H1 (cell line): ENCODE results near the gene SNX6. TPM values are rescaled to one million over a fixed set of nuclear protein-coding genes. Genes with fewer than 3 reads are reported as not detected.

ENCODE experiments used
- CTCF ChIA-PET: fragments of 300-600 bp; sonication (Branson Sonifier 250); formaldehyde crosslinking; loops from one replicate; lab custom pipeline; 2021; ENCODE audit not compliant: partially characterized antibody; lab: Charles Lee
- POLR2A ChIA-PET: fragments of 300-600 bp; sonication (Branson Sonifier 250); formaldehyde crosslinking; loops from one replicate; lab custom pipeline; 2021; ENCODE audit warnings: inconsistent platforms; ENCODE audit not compliant: partially characterized antibody; lab: Charles Lee
- DNase-seq, 2 experiments: peaks; one replicate each; pipeline versions ENCODE4 v3.0.0 to v3.0.0-alpha.2; 2010 to 2022; ENCODE audit warnings: low spot score in 2 of 2, low read depth in 1 of 2, mixed read lengths in 1 of 2
- FAIRE-seq: peaks from 2 replicates; lab custom pipeline; 2011; peaks lifted over from hg19 to GRCh38; lab: Jason Lieb, UNC
- H2AFZ ChIP-seq: 2 replicates; pipeline ENCODE4 v1.8.1; 2012; ENCODE audit warnings: low read length, inconsistent platforms
- H2AK5ac ChIP-seq: 2 replicates; pipeline ENCODE4 v1.6.1; 2013; ENCODE audit warnings: low read depth, low read length
- H2BK120ac ChIP-seq: replicated peaks from 2 replicates; pipeline ENCODE3; 2013; ENCODE audit warnings: low read depth, low read length, inconsistent platforms
- H2BK12ac ChIP-seq: 2 replicates; pipeline ENCODE4 v1.6.1; 2013; ENCODE audit warnings: low read depth, low read length
- H2BK15ac ChIP-seq: 2 replicates; pipeline ENCODE4 v1.6.1; 2013; ENCODE audit warnings: low read length
- H2BK20ac ChIP-seq: 2 replicates; pipeline ENCODE4 v1.6.1; 2013; ENCODE audit warnings: low read length
- H2BK5ac ChIP-seq: 2 replicates; pipeline ENCODE4 v1.6.1; 2013; ENCODE audit warnings: low read depth, low read length
- H3K14ac ChIP-seq: 2 replicates; pipeline ENCODE4 v1.6.1; 2013; ENCODE audit warnings: inconsistent platforms; ENCODE audit not compliant: insufficient read length
- H3K18ac ChIP-seq: 2 replicates; pipeline ENCODE4 v1.6.1; 2013; ENCODE audit warnings: low read length; ENCODE audit errors: extremely low read depth
- H3K23ac ChIP-seq: 2 replicates; pipeline ENCODE4 v1.6.1; 2013; ENCODE audit warnings: inconsistent platforms; ENCODE audit not compliant: insufficient read length
- H3K23me2 ChIP-seq: 2 replicates; pipeline ENCODE4 v1.6.1; 2013; ENCODE audit warnings: low read depth, low read length
- H3K27ac ChIP-seq: 2 replicates; pipeline ENCODE4 v1.6.1; 2011; ENCODE audit warnings: low read depth, low read length, inconsistent platforms
- H3K27me3 ChIP-seq, 4 experiments: replicated peaks in 1 of 4; 1 replicate in 1 of 4; 2 replicates in 3 of 4; pipeline versions ENCODE4 v1.6.1 to v1.8.1; 2011 to 2013; ENCODE audit warnings: low read length in 3 of 4, mild to moderate bottlenecking in 3 of 4, inconsistent platforms in 2 of 4, mixed read lengths in 2 of 4, moderate library complexity in 1 of 4; ENCODE audit not compliant: control insufficient read depth in 3 of 4, insufficient read depth in 3 of 4; ENCODE audit errors: extremely low read depth in 1 of 4
- H3K36me3 ChIP-seq, 4 experiments: 2 replicates each; pipeline versions ENCODE4 v1.6.1 to v1.8.1; 2011 to 2013; ENCODE audit warnings: mild to moderate bottlenecking in 4 of 4, low read length in 3 of 4, moderate library complexity in 2 of 4, control low read depth in 1 of 4, inconsistent platforms in 1 of 4; ENCODE audit not compliant: insufficient read depth in 4 of 4, control insufficient read depth in 2 of 4
- H3K4ac ChIP-seq: replicated peaks from 2 replicates; pipeline ENCODE3; 2013; ENCODE audit warnings: low read length, low read depth, mixed read lengths, inconsistent platforms; ENCODE audit not compliant: insufficient read length
- H3K4me1 ChIP-seq, 4 experiments: replicated peaks in 1 of 4; 1 replicate in 1 of 4; 2 replicates in 3 of 4; pipeline versions ENCODE4 v1.6.1 to v1.8.1; 2011 to 2013; ENCODE audit warnings: low read length in 3 of 4, inconsistent platforms in 2 of 4, mixed read lengths in 1 of 4; ENCODE audit not compliant: insufficient read depth in 4 of 4, control insufficient read depth in 3 of 4
- H3K4me2 ChIP-seq, 2 experiments: 2 replicates each; pipeline versions ENCODE4 v1.6.1 to v1.8.1; 2011 to 2013; ENCODE audit warnings: low read depth in 2 of 2, low read length in 2 of 2, control low read depth in 1 of 2, inconsistent platforms in 1 of 2, mild to moderate bottlenecking in 1 of 2; ENCODE audit not compliant: insufficient read depth in 1 of 2
- H3K4me3 ChIP-seq, 4 experiments: fragments of 200-600, 300-600 bp in 1 of 4; sonication (generic), shearing (Covaris generic), sonication (Bioruptor Twin) in 1 of 4; 2 replicates each; pipeline versions ENCODE4 v1.5.1 to v1.8.1; 2011 to 2016; ENCODE audit warnings: low read length in 4 of 4, low read depth in 3 of 4, control low read depth in 2 of 4, inconsistent platforms in 2 of 4, mild to moderate bottlenecking in 2 of 4, mixed read lengths in 1 of 4, moderate library complexity in 1 of 4; ENCODE audit not compliant: insufficient read depth in 2 of 4; ENCODE audit errors: extremely low read depth in 1 of 4
- H3K56ac ChIP-seq: replicated peaks from 2 replicates; pipeline ENCODE3; 2013; ENCODE audit warnings: low read depth, mild to moderate bottlenecking, mixed read lengths, low read length, inconsistent platforms; ENCODE audit not compliant: insufficient read length
- H3K79me1 ChIP-seq: 2 replicates; pipeline ENCODE4 v1.6.1; 2013; ENCODE audit warnings: low read depth, low read length, control low read depth
- H3K79me2 ChIP-seq, 2 experiments: 2 replicates each; pipeline versions ENCODE4 v1.6.1 to v1.8.1; 2012 to 2013; ENCODE audit warnings: low read length in 2 of 2, mild to moderate bottlenecking in 2 of 2, inconsistent platforms in 1 of 2; ENCODE audit not compliant: insufficient read depth in 2 of 2, control insufficient read depth in 1 of 2
- H3K9ac ChIP-seq, 4 experiments: replicated peaks in 1 of 4; 1 replicate in 1 of 4; 2 replicates in 3 of 4; pipeline versions ENCODE4 v1.6.1 to v1.8.1; 2011 to 2013; ENCODE audit warnings: low read depth in 3 of 4, low read length in 3 of 4, control low read depth in 2 of 4, mild to moderate bottlenecking in 2 of 4, moderate library complexity in 2 of 4, inconsistent platforms in 1 of 4; ENCODE audit errors: extremely low read depth in 1 of 4
- H3K9me3 ChIP-seq, 2 experiments: 2 replicates each; pipeline versions ENCODE4 v1.6.1 to v1.8.1; 2012 to 2013; ENCODE audit warnings: mild to moderate bottlenecking in 2 of 2, moderate library complexity in 2 of 2, control low read depth in 1 of 2, inconsistent platforms in 1 of 2, low read depth in 1 of 2, low read length in 1 of 2, mixed read lengths in 1 of 2; ENCODE audit not compliant: insufficient read depth in 2 of 2
- H4K20me1 ChIP-seq, 2 experiments: replicated peaks in 1 of 2; 2 replicates each; pipeline versions ENCODE3 to v1.8.1; 2011 to 2013; ENCODE audit warnings: inconsistent platforms in 2 of 2, low read length in 2 of 2, mild to moderate bottlenecking in 1 of 2; ENCODE audit not compliant: insufficient read depth in 2 of 2, control insufficient read depth in 1 of 2
- H4K5ac ChIP-seq: 2 replicates; pipeline ENCODE4 v1.6.1; 2013; ENCODE audit warnings: low read length, low read depth, mixed read lengths, inconsistent platforms; ENCODE audit not compliant: insufficient read length
- H4K8ac ChIP-seq: 2 replicates; pipeline ENCODE4 v1.8.0; 2013; ENCODE audit warnings: mild to moderate bottlenecking, moderate library complexity, low read length, inconsistent platforms; ENCODE audit not compliant: insufficient read depth; ENCODE audit errors: extremely low read depth
- H4K91ac ChIP-seq: replicated peaks from 2 replicates; pipeline ENCODE3; 2013; ENCODE audit warnings: low read length, mixed read lengths, inconsistent platforms; ENCODE audit not compliant: insufficient read length
- CEBPB ChIP-seq: IDR thresholded peaks from 2 replicates; pipeline ENCODE4 v1.6.1; 2012; ENCODE audit warnings: low read depth, low read length
- CHD2 ChIP-seq: IDR thresholded peaks from 2 replicates; pipeline ENCODE4 v1.6.1; 2012; ENCODE audit warnings: low read length, improper control_type of control experiment
- JUN ChIP-seq: IDR thresholded peaks from 2 replicates; pipeline ENCODE4 v1.6.1; 2011; ENCODE audit warnings: low read depth, mild to moderate bottlenecking, improper control_type of control experiment, low read length
- NANOG ChIP-seq: IDR thresholded peaks from 2 replicates; pipeline ENCODE4 v1.6.1; 2011; ENCODE audit warnings: low read length, low read depth, mild to moderate bottlenecking, inconsistent platforms; ENCODE audit not compliant: insufficient read depth, poor library complexity, severe bottlenecking
- RXRA ChIP-seq: IDR thresholded peaks from 2 replicates; pipeline ENCODE4 v1.6.1; 2011; ENCODE audit warnings: low read depth, mild to moderate bottlenecking, low read length, moderate library complexity; ENCODE audit not compliant: insufficient read depth
- SP2 ChIP-seq: IDR thresholded peaks from 2 replicates; pipeline ENCODE4 v1.6.1; 2012; ENCODE audit warnings: mild to moderate bottlenecking, low read length, inconsistent platforms
- ZNF274 ChIP-seq: IDR thresholded peaks from 2 replicates; pipeline ENCODE4 v1.7.0; 2012; ENCODE audit warnings: low read length, borderline replicate concordance; ENCODE audit errors: extremely low read depth
- WGBS, 2 experiments: shearing (Covaris generic) in 1 of 2; methylation state at CpG; one replicate each; pipeline versions ENCODE4 v1.1.6 to v1.1.7; 2013 to 2015; ENCODE audit warnings: low lambda C conversion rate in 2 of 2, mixed read lengths in 2 of 2, inconsistent platforms in 1 of 2, low coverage in 1 of 2, missing lambda C conversion rate in 1 of 2; ENCODE audit not compliant: insufficient replicate concordance in 2 of 2, insufficient coverage in 1 of 2, insufficient read length in 1 of 2; ENCODE audit errors: extremely low coverage in 1 of 2, missing lambda C conversion rate in 1 of 2; 5-methylcytosine and 5-hydroxymethylcytosine counted together
- polyA plus RNA-seq, 7 experiments: library from polyadenylated mRNA; depleted of rRNA in 3 of 7; stranded (reverse) in 5 of 7; unstranded in 2 of 7; fragments of >200 nt in 5 of 7; fragments of 200-250 nt in 2 of 7; gene quantifications; 1 replicate in 5 of 7; 2 replicates in 1 of 7; 4 replicates in 1 of 7; pipeline versions ENCODE4 v1.2.1 to v1.2.3, GENCODE V29; 2011 to 2013; ENCODE audit warnings: missing spikeins in 2 of 7, mixed read lengths in 2 of 7
- total RNA-seq: library from RNA; stranded (reverse); fragmentation: NEBNext Ultra II Directional; extraction: Animal tissue kit (Norgen Biotek cat#: 25700); gene quantifications from 2 replicates; pipeline ENCODE4 v1.2.1, GENCODE V29; 2021
- TF ChIP-seq, protein P1 (sequence below): IDR thresholded peaks from 2 replicates; pipeline ENCODE4 v1.6.1; 2011; ENCODE audit warnings: low read length, improper control_type of control experiment

SNX6 gene
- total and polyA plus RNA-seq, 2 of the 8 experiments (the other 6 are each of a cell fraction or from before 2014, with no cell fraction given), result 53.4 to 71.1 TPM

DNA sequence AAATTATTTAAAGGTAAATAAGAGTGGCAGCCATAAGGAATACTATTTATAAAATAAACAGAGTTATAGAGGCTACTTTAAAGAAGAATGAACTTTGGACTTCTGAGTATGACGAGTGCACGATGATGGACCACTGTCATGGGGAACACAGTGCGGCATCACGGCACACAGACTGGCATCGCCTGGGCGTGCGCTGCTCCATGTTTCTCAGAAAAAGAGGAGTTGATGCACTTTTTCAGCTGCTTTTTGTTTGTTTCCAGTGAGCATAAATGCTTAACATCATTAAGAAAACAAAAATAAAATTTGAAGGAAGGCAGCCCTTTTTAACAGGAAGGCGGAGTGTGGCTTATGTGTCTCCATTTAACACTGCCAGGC, 67.2 kb downstream of the SNX6 start:
- H2AK5ac ChIP-seq, result no peak overlapping the region
- no peak overlapping the region for H4K91ac ChIP-seq
- no peak overlapping the region for H3K27ac ChIP-seq
- H2AFZ ChIP-seq, result no peak overlapping the region
- no peaks in the 10 kb centered on the region for H4K20me1 ChIP-seq
- no peak overlapping the region for H2BK12ac ChIP-seq
- H2BK15ac ChIP-seq, result no peak overlapping the region
- no peaks in the 10 kb centered on the region for H3K9me3 ChIP-seq
- no peak overlapping the region for H2BK120ac ChIP-seq
- H2BK5ac ChIP-seq, result no peak overlapping the region
- no peak overlapping the region for H3K4ac ChIP-seq
- H3K79me1 ChIP-seq, result no peaks in the 10 kb centered on the region
- no peak overlapping the region for H2BK20ac ChIP-seq
- no peak overlapping the region for H4K5ac ChIP-seq
- H3K4me2 ChIP-seq, result no peak overlapping the region
- H4K8ac ChIP-seq, result no peak overlapping the region
- no peak overlapping the region for H3K14ac ChIP-seq
- ChIA-PET POLR2A (no interaction called here), CTCF (no interaction called here)
- H3K36me3 ChIP-seq, result peaks cover 0 to 23% (median 10%) of the 10 kb centered on the region in 4 experiments; a peak in 5 of 8 replicates
- DNase-seq, result no peak
- H3K9ac ChIP-seq, result no peak overlapping the region
- TF ChIP-seq SP2 (no peak), RXRA (no peak), CEBPB (no peak), NANOG (no peak), JUN (no peak), CHD2 (no peak), ZNF274 (no peak)
- TF ChIP-seq, protein P1, sequence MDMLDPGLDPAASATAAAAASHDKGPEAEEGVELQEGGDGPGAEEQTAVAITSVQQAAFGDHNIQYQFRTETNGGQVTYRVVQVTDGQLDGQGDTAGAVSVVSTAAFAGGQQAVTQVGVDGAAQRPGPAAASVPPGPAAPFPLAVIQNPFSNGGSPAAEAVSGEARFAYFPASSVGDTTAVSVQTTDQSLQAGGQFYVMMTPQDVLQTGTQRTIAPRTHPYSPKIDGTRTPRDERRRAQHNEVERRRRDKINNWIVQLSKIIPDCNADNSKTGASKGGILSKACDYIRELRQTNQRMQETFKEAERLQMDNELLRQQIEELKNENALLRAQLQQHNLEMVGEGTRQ, result no peak
- H3K23ac ChIP-seq, result no peak overlapping the region
- H3K79me2 ChIP-seq, result no peaks in the 10 kb centered on the region
- H3K56ac ChIP-seq, result no peak overlapping the region
- FAIRE-seq, result no peak
- H3K4me1 ChIP-seq, result no peaks in the 10 kb centered on the region
- no peak overlapping the region for H3K4me3 ChIP-seq
- no peak overlapping the region for H3K18ac ChIP-seq
- no peaks in the 10 kb centered on the region for H3K27me3 ChIP-seq
- WGBS, 2 experiments, result 94% methylated on average over 8 of the region's 8 CpGs; no CpG with 5 or more reads in 1 of the 2 experiments
- H3K23me2 ChIP-seq, result no peaks in the 10 kb centered on the region
